HCT116 (cell line): ENCODE data around the gene LRRC1.

Source experiments
- ATF3 ChIP-seq: IDR thresholded peaks from 2 replicates; pipeline ENCODE4 v1.6.1; 2012
- CTCF ChIP-seq, 3 experiments: fragments of 200-600 bp in 1 of 3; sonication (generic) in 1 of 3; IDR thresholded peaks in 2 of 3; conservative IDR thresholded peaks in 1 of 3; 2 replicates each; pipeline ENCODE4 v1.5.1; 2012 to 2017; ENCODE audit warnings: low read depth in 2 of 3, low read length in 2 of 3, antibody characterized with exemption in 1 of 3, borderline replicate concordance in 1 of 3, control low read depth in 1 of 3, mild to moderate bottlenecking in 1 of 3, mixed read lengths in 1 of 3, mixed run types in 1 of 3, moderate library complexity in 1 of 3; ENCODE audit not compliant: insufficient read depth in 1 of 3
- EZH2 ChIP-seq: fragments of 200-600 bp; sonication (generic); IDR thresholded peaks from 2 replicates; pipeline ENCODE4 v1.6.1; 2017; ENCODE audit warnings: antibody characterized with exemption, mixed run types
- EZH2phosphoT487 ChIP-seq: fragments of 200-600 bp; IDR thresholded peaks from 2 replicates; pipeline ENCODE4 v1.6.1; 2018; ENCODE audit warnings: antibody characterized with exemption, borderline replicate concordance
- JUND ChIP-seq: IDR thresholded peaks from 2 replicates; pipeline ENCODE4 v1.6.1; 2012
- POLR2A ChIP-seq: IDR thresholded peaks from 2 replicates; pipeline ENCODE4 v1.7.0; 2011; ENCODE audit warnings: borderline replicate concordance; ENCODE audit not compliant: insufficient read depth, insufficient read length; ENCODE audit errors: extremely low read depth
- POLR2AphosphoS5 ChIP-seq: IDR thresholded peaks from 2 replicates; pipeline ENCODE4 v1.6.1; 2011; ENCODE audit warnings: mild to moderate bottlenecking, low read depth, low read length, moderate library complexity

- TF ChIP-seq CTCF (IDR thresholded peaks at IDR 0.05 in 2 of 3, conservative IDR thresholded peaks at IDR 0.05 in 1 of 3; ENCODE audit: borderline replicate concordance in 1 of 3, insufficient read depth in 1 of 3, low read depth in 2 of 3, low read length in 2 of 3), result no peak
- no peak for TF ChIP-seq EZH2phosphoT487
- no peak for TF ChIP-seq JUND
- TF ChIP-seq ATF3, result no peak
- TF ChIP-seq POLR2AphosphoS5, result no peak
- no peak for TF ChIP-seq POLR2A
- TF ChIP-seq EZH2, result no peak
Measured at GRCh38 chr6:53960311-53960710, 165.5 kb downstream of the LRRC1 start.
